DND-41 (cell line): Measurements from ENCODE around the gene DAB1.

ENCODE experiments used
- ATAC-seq: fragments of 200-7000 bp; cut with Tn5 transposase; 3 replicates; pipeline ENCODE4 v1.9.1; 2021; ENCODE audit warnings: low read depth; ENCODE audit not compliant: insufficient read depth
- DNase-seq: peaks from one replicate; pipeline ENCODE4 v3.0.0-alpha.2; 2020
- H2AFZ ChIP-seq: 2 replicates; pipeline ENCODE4 v1.6.0; 2012; ENCODE audit warnings: low read depth, low read length
- H3K27ac ChIP-seq: 2 replicates; pipeline ENCODE4 v1.5.1; 2012; ENCODE audit warnings: low read length, inconsistent platforms
- H3K27me3 ChIP-seq: fragments of 200-600 bp; sonication (generic); 2 replicates; pipeline ENCODE4 v1.6.0; 2012; ENCODE audit warnings: low read length, mild to moderate bottlenecking, inconsistent platforms; ENCODE audit not compliant: insufficient read depth, poor library complexity
- H3K36me3 ChIP-seq: 2 replicates; pipeline ENCODE4 v1.5.1; 2012; ENCODE audit warnings: low read length, inconsistent platforms; ENCODE audit not compliant: insufficient read depth
- H3K4me1 ChIP-seq: 2 replicates; pipeline ENCODE4 v1.5.1; 2012; ENCODE audit warnings: mild to moderate bottlenecking, low read length; ENCODE audit not compliant: insufficient read depth
- H3K4me2 ChIP-seq: 2 replicates; pipeline ENCODE4 v1.6.0; 2012; ENCODE audit warnings: mild to moderate bottlenecking, moderate library complexity, low read length, inconsistent platforms; ENCODE audit not compliant: insufficient read depth
- H3K4me3 ChIP-seq, 2 experiments: fragments of 200-600 bp in 1 of 2; shearing (Covaris generic) in 1 of 2; 2 replicates each; pipeline ENCODE4 v1.5.1; 2012 to 2016; ENCODE audit warnings: inconsistent platforms in 2 of 2, low read length in 2 of 2, mild to moderate bottlenecking in 2 of 2, low read depth in 1 of 2, moderate library complexity in 1 of 2
- H3K79me2 ChIP-seq: 2 replicates; pipeline ENCODE4 v1.6.0; 2012; ENCODE audit warnings: low read length, inconsistent platforms; ENCODE audit not compliant: insufficient read depth
- H3K9ac ChIP-seq: 2 replicates; pipeline ENCODE4 v1.6.0; 2012; ENCODE audit warnings: low read depth, mild to moderate bottlenecking, inconsistent platforms, low read length, moderate library complexity
- H3K9me3 ChIP-seq: 2 replicates; pipeline ENCODE4 v1.5.1; 2012; ENCODE audit warnings: low read length, moderate library complexity, mild to moderate bottlenecking, inconsistent platforms; ENCODE audit not compliant: insufficient read depth, severe bottlenecking
- H4K20me1 ChIP-seq: 2 replicates; pipeline ENCODE4 v1.6.0; 2012; ENCODE audit warnings: low read length; ENCODE audit not compliant: insufficient read depth
- CTCF ChIP-seq: IDR thresholded peaks from 2 replicates; pipeline ENCODE4 v1.5.1; 2012; ENCODE audit warnings: borderline replicate concordance, low read length, moderate library complexity, mild to moderate bottlenecking; ENCODE audit not compliant: poor library complexity, severe bottlenecking; ENCODE audit errors: extremely low read depth
- EZH2 ChIP-seq: IDR thresholded peaks from 3 replicates; pipeline ENCODE4 v1.6.1; 2012; ENCODE audit warnings: borderline replicate concordance, low read depth, mild to moderate bottlenecking, moderate library complexity, low read length, inconsistent platforms; ENCODE audit not compliant: severe bottlenecking

Gene DAB1

GRCh38 chr1:56977910-56978309 lies 445.9 kb downstream of the DAB1 start:
- no peak overlapping the region for H3K4me2 ChIP-seq
- TF ChIP-seq EZH2 (no peak), CTCF (no peak)
- H3K4me3 ChIP-seq = no peak overlapping the region
- H4K20me1 ChIP-seq = no peaks in the 10 kb centered on the region
- H3K36me3 ChIP-seq = no peaks in the 10 kb centered on the region
- H3K79me2 ChIP-seq = no peaks in the 10 kb centered on the region
- no peaks in the 10 kb centered on the region for H3K4me1 ChIP-seq
- H3K9ac ChIP-seq = no peak overlapping the region
- DNase-seq = no peak
- H3K27ac ChIP-seq = no peak overlapping the region
- no peak for ATAC-seq
- no peak overlapping the region for H2AFZ ChIP-seq
- peaks cover 6% of the 10 kb centered on the region for H3K27me3 ChIP-seq
- H3K9me3 ChIP-seq = no peaks in the 10 kb centered on the region

GRCh38 chr1:56975446-56975845 lies 448.4 kb downstream of the DAB1 start:
- Histone ChIP-seq H3K27ac (no peak overlapping the region), H2AFZ (no peak overlapping the region), H3K36me3 (no peaks in the 10 kb centered on the region), H3K9ac (no peak overlapping the region), H3K27me3 (peaks cover 12% of the 10 kb centered on the region), H3K79me2 (no peaks in the 10 kb centered on the region), H4K20me1 (no peaks in the 10 kb centered on the region), H3K4me2 (no peak overlapping the region), H3K4me3 (no peak overlapping the region), H3K9me3 (no peaks in the 10 kb centered on the region), H3K4me1 (no peaks in the 10 kb centered on the region)
- no peak for DNase-seq
- no peak for TF ChIP-seq EZH2
- TF ChIP-seq CTCF = no peak
- no peak for ATAC-seq

GRCh38 chr1:56973923-56974742 lies 449.7 kb downstream of the DAB1 start:
- ATAC-seq (no peak), DNase-seq (no peak)
- peaks cover 6% of the 10 kb centered on the region for H3K27me3 ChIP-seq
- H3K9ac ChIP-seq = no peak overlapping the region
- no peak overlapping the region for H2AFZ ChIP-seq
- H3K27ac ChIP-seq = no peak overlapping the region
- no peak for TF ChIP-seq CTCF
- TF ChIP-seq EZH2 = no peak
- no peaks in the 10 kb centered on the region for H3K79me2 ChIP-seq
- H3K4me3 ChIP-seq = no peak overlapping the region
- H3K9me3 ChIP-seq = no peaks in the 10 kb centered on the region
- H3K4me2 ChIP-seq = no peak overlapping the region
- no peaks in the 10 kb centered on the region for H4K20me1 ChIP-seq
- no peaks in the 10 kb centered on the region for H3K4me1 ChIP-seq
- no peaks in the 10 kb centered on the region for H3K36me3 ChIP-seq
